GM18858 (cell line): ENCODE measurements around the gene MLXIP.
"Not testable (repeated sequence)": the region's sequence is repeated elsewhere in the genome, so short reads cannot be mapped to it uniquely, and the experiment has no call there.

Experiments used
- ATAC-seq: cut with Tn5 transposase; IDR thresholded peaks from one replicate; pipeline ENCODE4 v1.9.1; 2021; ENCODE audit not compliant: unreplicated experiment

Gene MLXIP

DNA sequence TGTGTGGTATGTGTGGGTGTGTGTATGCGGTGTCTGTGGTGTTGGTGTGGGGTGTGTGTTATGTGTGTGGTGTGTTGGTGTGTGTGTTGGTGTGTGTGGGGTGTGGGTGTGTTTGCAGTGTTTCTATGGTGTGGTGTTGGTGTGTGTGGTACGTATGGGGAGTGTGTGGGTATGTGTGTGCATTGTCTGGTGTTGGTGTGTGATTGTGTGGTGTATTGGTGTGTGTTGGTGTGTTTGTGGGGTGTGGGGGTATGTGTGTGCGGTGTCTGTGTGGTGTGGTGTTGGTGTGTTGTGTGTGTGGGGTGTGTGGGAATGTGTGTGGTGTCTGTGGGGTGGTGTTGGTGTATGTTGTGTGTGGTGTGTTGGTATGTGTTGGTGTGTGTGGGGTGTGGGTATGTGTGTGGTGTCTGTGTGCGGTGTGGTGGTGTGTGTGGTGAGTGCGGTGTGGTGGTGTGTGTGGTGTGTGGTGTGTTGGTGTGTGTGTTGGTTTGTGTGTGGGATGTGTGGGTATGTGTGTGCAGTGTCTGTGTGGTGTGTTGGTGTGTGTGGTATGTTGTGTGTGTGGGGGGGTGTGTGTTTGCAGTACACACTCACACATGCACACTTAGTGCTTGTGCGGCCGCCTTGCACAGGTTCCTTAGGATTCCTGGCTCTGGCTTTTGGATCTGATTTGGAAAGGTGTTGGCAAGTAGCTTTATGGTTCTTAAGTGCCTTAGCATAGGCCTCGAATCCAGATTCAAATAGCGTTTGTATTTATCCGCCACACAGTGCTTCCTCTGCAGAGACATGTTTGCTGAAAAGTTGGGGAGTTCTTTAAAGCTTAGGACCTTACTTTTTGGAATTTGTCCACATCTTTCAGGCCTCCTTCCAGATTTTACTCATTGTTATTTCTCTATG, 16.4 kb downstream of the MLXIP start:
- ATAC-seq, result no peak

DNA sequence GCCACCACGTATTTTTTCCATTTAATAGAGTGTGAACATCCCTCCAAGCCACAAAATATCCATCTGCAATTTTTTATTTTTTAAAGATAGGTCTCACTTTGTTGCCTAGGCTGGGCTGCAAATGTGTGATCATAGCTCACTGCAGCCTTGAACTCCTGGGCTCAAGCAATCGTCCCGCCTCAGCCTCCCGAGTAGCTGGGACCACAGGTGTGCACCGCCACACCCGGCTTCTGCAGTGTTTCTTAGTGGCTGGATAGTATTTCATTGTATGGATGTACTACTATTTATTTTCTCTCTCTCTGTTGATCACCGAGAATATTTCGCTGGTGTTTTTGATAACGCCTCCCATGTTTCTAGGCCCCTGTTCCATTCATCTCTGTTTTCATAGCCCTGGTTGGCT, 17.5 kb downstream of the MLXIP start:
- ATAC-seq, result no peak

DNA sequence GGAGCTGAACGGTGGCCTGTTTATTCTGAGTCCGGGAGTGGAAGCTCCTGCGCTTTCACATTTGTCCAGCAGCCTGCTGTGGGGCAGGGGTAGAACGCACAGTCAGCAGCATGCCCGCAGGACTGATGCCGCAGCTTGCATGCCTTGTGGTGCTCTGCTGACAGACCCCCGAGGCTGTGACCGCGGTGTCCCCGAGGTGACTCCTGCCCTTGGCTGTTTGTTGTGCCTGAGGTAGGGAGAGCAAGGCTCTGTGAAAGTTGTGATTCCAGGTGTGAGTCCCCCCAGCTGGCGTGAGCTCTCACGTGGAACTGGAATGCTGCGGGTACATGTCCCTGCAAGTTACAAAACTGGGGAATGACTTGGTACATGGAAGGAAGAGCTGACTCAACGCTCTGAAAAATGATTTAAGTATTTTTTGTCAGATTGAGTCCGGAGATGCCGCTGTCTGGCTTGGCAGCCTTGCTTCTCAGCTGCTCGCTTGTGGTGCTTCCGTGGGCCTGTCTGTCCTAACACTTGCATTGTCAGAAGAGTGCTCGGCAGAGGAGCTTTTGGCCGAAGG, 18.1 kb downstream of the MLXIP start:
- no peak for ATAC-seq

DNA sequence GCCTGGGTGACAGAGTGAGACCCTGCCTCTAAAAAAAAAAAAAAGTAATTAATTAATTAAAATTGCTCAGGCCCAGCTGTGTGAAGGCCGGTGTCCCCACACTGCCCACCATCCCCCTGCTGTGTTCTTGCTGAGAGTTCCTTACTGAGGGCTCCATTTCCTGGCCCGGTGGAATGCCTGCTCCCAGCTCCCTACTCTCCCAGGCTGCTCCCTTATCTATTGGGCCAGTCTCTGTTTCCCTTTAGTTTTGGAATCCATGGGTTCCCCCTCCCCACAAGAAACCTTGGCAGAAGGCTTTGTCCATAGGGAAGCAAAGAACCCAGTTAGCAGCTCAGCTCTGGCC, 19.0 kb downstream of the MLXIP start:
- ATAC-seq, result no peak

DNA sequence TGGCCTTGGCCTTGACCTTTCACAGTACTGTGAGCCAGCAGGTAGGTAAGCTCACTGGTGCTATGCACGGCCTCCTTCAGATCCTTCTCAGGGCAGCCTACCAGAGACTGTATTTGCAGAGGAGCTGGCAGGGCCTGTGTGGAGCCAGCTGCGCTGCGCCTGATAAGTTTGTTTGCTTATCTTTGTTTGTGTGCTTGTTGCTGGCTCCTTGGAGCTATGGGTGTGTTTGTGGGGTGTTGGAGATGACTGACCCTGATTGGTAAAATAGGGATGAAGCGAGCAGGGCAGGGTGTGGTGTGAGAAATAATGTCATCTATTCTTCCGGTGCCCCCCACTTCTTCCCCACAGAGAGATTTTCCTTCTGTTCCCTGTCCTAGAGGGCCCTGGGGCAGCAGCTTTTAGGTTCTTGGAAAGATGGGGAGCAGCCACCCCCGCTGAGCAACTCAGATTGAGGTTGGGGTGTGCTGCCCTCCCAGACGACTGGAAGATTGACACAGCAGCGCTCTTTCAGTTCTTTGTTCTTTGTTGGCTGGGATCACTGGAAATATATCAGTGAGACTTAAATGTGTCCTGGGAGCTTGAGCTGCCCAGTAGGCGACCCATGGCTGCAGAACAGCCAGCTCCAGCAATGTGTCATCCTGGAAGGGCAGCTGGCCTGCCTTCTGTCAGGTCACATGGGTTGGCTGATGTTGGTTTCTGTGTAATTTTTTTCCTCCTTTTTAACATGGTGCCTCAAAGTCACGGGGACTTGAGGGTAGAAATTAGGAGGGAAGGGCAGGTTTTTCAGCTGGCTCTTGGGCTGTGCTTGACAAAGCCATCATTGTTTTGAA, 19.6 kb downstream of the MLXIP start:
- ATAC-seq, result no peak

DNA sequence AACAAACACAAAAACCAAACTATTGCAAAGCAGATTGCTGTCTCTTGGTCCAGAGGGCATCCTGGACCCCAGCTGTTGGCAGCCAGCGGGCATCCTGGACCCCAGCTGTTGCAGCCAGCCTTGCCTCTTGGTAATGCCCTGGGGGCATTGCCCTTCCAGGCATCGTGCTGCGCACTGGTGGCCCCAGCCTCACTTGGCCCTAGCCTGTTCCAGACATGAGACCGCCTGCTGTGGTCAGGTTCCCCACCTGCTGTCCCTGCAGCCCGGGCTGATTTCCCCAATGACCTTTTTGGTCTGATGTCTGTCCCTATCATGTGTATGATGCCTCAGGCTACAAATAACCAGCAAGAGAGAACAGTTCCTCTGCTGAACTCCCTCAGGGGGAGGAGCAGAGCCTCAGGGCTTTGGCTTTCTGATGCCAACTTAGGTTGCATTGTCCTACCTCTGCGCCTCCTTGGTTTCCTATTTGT, 20.8 kb downstream of the MLXIP start:
- no peak for ATAC-seq

DNA sequence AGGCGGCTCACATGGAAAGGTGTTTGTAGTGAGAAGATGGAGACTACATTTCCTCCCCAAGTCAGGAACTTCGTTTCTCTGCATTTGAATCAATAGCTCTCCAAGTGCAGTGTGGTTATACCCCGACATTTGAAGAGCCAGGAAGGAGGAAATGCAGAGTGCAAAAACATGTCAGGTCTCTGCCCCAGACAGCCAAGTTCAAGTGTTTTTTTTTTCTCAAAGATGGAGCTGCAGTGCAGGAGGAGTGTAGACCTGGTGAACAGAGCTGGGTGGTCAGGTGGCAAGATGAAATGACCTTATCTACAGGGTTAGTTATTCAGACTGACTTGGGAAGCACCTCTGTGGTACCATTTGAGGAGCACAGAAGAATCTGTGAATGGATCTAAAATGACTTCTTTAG, 21.3 kb downstream of the MLXIP start:
- ATAC-seq, result no peak

DNA sequence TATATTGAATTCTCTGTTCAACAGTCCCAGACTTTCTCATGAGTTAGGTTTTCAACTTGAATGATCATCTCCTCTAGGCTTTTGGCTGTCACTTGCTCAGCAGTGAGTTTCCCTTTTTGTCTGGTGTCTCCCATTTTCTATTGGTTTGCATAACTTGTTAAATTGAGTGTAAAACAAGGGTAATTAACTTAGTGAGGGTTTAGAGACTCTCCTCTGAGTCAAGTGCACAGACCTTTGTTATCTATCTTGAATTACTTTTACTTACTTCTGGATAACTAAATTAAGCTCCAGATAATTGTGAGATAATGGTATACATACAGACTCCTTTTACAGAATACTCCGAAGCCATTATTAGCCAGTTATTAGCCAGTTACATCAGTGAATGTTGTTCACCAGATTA, 22.0 kb downstream of the MLXIP start:
- no peak for ATAC-seq

DNA sequence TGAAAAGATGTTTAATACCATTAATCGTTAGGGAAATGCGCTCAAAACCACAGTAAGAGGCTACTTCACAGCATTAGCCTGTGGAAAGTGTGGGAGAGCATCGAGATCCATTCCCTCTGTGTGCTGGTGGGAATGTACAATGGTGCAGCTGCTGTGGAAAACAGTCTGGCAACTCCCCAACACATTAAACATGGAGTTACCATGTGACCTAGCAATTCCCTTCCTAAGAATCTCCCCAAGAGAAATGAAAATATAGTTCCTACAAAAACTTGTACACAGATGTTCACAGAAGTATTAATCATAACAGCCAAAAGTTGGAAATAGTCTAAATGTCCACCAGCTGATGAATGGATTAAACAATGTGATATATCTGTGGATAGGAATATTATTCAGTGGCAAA, 23.8 kb downstream of the MLXIP start:
- ATAC-seq, result no peak

DNA sequence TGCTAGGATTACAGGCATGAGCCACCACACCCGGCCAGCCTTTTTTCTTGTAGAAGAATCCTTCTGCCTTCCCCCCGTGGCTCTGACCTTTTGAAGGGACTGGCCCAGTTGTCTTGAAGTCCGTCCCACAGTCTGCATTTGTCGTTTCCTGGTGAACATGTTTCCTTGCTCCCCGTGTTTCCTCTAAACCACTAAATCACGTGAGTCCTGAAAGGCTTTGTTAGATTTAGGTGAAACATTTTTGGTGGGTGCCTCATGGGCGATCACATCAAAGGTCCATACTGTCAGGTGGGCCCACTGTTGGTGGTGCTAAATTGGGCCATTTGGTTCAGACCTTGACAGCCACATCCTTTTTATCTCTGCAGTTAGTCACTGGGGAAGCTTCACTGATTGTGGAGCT, 26.3 kb downstream of the MLXIP start:
- ATAC-seq, result no peak

DNA sequence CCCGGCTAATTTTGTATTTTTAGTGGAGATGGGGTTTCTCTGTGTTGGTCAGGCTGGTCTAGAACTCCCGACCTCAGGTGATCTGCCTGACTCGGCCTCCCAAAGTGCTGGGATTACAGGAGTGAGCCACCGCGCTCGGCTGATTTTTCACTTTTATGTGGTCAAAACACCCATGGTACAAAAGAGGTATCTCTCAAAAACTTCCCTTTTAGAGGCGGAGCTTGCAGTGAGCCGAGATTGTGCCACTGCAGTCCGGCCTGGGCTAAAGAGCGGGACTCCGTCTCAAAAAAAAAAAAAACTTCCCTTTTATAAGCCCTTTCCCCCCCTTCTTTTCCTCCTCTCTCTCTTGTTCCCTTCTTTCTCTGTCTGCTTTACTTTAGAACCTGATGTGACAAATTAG, 26.9 kb downstream of the MLXIP start:
- ATAC-seq, result not testable (repeated sequence)

DNA sequence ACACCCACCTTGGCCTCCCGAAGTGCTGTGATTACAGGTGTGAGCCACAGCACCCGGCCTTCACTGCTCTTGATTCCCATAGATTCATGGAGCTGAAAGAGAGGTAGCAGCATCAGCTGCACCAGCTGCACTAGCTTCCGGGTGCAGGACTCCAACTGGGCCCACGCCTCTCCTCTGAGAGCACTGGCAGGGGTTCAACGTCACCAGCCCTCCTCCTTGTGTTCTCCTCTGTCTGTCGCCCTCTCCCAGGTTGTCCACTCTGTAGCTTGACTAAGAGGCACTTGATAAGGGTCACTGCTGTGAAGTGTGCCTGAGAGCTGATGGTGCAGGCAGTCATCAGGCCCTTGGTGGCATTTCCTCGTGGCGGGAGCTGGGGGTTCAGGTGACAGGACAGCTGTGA, 28.3 kb downstream of the MLXIP start:
- ATAC-seq, result no peak

DNA sequence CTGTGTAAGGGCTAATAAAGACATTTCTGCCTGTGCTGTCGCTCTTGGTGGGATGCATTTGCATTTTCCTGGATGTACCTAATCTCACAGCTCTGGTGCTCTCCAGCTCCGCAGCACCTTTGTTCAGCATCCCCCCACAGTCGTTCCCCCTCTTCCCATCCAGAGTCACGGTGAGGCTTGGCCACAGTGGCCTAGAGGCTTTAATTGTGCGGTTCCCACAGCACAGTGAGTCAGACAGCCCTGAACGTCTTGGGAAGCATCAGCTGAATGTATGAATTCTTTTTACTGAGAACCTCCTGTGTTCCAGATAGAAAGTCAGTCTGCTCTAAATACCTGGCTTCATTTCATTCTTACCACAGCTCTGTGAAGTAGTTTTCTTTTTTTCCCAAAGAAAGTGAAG, 28.7 kb downstream of the MLXIP start:
- no peak for ATAC-seq

DNA sequence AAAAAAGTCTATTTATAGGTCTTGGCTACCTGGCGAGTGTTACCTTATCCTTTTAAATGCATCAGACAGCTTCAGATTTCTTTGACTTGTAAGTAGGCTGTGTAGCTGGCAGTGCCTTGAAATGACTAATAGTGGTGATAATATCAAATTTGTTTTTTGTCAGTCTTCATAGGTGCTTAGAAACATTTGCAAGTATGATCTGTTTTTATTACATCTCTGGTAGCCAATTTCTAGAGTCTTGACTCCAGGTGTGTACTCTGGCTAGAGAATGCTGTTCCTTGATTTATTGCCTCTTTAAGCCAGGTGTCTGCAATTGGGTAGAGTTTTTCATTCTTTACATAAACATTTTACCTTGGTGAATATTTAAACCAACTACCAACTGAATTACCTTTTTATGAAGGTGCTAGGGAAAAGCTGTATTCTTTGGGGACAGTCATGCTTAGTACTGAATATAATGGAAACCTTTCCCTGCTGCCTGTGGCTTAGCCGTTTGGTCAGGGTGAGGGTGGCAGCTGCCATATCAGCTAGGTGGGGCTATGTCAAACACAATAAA, 32.6 kb downstream of the MLXIP start:
- ATAC-seq, result no peak

DNA sequence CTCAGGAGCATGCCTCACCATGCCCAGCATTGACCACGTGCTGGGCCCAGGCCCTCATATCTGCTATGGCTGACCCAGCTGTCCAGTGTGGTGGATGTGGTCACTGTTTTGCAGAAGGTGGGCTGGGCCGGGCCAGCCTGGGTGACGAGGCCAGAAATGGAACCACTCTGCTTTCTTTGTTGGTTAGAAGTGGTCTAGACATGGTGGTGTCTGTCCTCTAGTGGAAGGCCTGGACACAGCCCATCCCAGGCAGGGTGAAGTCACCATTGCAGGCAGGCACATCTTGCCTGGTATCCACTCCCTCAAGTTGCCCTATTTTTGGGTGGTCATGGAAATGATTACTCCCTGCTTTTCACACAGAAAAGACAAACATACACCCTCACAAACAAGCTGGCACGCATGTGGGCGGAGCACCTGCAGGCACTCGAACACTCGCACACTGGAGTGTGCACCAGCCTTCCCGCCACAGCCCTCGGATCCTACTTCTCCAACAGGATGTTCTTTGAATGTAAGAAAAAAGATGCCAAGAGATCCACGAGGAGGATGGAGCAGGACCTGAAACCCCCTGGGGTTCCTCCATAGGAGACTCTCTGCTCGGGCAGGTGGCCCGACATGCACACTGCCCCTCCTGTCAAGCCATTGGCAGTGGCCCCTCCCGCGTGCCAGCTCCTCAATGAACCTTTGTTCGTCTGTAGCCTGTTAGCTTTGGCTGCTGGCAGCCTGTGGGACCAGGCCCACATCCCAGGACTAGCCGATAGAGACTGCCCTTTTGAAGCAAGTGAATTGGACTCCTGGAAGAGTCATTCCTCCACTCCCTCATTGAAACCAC, 38.4 kb downstream of the MLXIP start:
- no peak for ATAC-seq

DNA sequence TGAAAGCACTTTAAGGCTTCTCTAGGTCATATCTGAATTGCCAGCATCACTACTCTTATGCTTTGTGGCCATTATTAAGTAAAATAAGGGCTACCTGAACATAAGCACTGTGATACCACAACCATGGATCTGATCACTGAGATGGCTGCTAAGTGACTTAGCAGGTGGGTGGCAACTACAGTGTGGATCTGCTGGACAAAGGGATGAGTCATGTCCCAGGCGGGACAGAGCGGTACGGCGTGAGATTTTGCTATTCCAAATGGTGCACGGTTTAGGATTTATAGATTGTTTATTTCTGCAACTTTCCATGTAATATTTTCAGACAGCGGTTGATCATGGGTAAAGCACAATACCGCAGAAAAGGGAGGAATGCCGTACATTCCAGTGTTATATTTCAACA, 39.4 kb downstream of the MLXIP start:
- ATAC-seq, result no peak

DNA sequence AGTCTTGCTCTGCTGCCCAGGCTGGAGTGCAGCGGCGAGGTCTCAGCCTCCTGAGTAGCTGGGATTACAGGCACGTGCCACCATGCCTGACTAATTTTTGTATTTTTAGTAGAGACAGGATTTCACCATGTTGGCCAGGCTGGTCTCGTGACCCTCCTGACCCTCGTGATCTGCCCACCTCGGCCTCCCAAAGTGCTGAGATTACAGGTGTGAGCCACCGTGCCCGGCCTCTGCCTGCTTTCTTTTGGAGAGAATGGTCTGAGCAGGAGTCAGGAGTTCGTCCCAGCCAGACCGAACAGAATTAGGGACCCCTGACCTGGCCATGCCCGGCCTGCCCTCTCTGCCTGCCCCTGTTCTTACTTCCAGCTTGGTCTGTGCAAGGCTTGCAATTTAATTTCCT, 42.8 kb downstream of the MLXIP start:
- ATAC-seq, result not testable (repeated sequence)

DNA sequence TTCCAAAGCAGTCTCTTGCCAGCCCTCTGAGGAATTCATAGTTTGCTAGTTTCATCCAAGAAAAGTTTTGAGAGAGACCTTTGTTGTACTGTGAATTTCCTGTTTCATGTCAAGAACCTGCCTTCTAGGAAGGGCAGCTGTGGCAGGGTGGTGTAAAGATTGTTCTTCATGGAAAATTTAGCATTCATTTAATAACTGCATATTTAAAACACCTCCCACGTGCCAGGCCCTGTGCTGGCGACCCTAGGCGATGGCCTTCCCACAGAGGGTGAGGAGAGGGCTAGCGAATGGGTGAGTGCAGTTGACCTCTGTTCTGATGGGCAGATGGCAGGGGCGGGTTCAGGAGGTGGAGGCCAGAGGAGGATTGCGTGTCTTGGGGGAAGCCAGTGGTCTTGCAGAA, 43.2 kb downstream of the MLXIP start:
- ATAC-seq, result no peak

DNA sequence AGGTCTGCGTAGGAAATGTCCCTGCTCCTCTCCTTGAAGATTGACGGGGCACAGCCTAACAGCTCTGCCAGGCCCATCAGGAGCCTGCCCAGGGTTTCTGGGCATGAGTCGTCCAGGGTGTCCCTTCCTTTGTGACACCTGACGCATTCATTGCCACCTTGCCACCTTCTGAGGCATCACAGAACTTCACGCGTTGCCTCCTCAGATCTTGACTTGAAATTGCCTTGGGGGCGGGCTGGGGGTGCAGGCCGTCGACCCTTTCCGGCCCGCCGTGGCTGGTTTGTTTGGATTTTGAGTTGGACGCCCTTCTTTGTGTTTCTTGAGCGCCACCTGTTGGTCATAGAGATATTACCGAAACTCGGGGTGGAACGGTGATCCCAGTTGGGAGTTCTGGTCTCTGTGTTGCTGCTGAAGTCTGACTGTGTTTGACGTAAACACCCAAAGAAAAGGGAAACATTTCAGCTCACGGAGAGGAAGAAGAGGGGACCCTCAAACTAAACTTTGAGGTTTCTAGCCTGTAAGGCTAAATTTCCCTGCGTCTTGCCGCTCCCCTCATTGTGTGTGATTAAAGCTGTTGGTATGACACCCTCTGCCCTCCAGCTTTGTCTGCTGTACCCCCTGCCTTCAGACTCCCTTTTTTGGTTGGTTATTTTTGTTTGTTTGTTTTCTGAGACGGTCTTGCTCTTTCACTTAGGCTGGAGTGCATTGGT, 44.6 kb downstream of the MLXIP start:
- ATAC-seq, result no peak

DNA sequence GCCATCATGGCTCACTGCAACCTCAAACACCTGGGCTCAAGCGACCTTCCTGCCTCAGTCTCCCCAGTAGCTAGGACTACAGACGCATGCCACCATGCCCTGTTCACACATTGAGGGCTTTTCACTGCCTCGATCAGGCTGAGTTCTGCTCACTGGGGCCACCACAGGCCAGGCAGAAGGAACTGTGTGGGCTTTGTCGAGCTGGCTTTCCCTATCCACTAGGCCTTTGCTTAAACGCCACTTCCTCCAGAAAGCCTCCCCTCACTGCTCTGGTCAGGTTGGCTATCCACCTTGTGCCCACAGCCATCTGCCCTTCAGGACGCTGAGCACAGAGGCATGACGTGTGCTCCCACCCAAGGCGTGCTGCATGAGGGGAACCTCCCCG, 45.2 kb downstream of the MLXIP start:
- no peak for ATAC-seq
